HG02884 (cell line): ENCODE data around the gene BARD1.
A peak's percentile ranks its signal among the peaks of the same experiment; 100 is the strongest.
"Not testable (repeated sequence)": the region's sequence is repeated elsewhere in the genome, so short reads cannot be mapped to it uniquely, and the experiment has no call there.

Experiments used
- ATAC-seq: cut with Tn5 transposase; IDR thresholded peaks from one replicate; pipeline ENCODE4 v1.9.1; 2021; ENCODE audit warnings: mild to moderate bottlenecking, moderate library complexity; ENCODE audit not compliant: unreplicated experiment

The BARD1 gene

DNA sequence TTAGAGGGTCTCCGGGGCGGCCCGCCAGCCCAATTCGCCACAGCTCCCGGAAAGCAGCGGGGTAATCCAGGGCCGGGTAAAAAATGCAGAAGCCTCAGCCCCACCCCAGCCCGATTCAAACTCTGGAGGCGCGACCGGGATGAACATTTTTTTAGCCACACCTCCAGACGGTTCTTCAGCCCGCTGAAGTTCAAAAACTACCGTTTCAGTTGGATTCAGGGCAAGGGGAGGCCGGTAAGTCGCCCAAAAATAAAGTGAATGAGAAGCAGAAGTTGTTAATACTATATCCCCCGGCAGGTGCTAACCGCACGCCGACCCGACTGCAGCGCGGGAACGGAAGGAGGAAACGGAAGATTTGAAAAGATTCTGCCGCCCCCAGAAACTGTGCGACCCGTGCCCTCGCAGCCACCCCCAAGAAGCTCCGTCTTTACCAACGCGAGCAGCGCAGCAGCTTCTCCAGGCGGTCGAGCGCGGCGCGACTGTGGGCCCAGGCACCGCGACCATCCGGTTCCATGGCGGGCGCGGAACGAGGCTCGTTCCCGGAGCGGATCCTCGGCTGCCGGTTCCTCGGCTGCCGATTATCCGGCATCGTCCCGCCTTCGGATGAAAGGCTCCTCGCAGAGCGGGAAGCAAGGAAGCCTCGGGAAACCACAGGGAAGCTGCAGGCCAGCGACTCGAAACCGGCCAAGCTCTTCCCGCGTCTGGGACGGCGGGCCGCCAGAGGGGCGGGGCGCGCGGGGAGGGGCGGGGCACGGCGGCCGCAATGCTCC lies at the start of gene BARD1:
Gene BARD1, minus strand, starts transcription at position 703 of the 770 bp plus-strand sequence. Its CDS starts 114 bp downstream, at position 589.
- ATAC-seq = peak; percentile 20

DNA sequence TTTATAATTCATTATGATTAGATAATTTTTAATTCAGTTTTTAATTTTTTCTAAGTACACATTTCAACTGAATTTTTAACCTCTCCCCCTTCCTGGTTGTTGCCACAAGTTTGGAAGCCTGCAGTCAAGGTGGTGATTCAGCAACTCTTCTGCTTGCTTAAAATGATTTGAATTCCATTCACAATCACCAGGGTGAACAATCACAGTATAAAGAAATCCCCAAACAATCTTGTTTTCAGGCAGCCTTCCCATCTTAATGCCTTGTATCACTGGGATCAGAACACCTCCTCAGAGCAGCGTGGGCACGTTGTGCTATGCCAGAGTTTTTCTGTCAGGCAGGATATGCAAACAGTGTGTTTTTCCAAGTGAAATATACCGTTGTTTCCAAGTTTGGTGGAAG lies 46.7 kb upstream of the BARD1 start:
- no peak for ATAC-seq

DNA sequence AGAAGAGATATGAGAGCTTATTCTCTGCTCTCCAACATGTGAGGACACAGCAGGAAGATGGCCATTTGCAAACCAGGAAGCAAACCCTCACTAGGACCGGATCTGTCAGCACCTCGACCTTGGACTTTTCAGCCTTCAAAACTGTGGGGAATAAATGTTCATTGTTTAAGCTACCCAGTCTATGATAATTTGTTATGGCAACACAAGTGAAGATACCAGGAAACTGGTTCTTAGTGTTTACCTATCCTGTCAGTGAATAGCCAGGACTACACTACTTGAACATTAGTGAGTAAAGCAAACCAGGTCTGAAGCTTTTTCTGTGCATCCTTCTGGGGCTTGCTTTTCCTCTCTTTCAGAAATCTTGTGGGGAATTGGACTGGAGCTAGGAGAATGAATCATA lies 44.4 kb upstream of the BARD1 start:
- no peak for ATAC-seq

DNA sequence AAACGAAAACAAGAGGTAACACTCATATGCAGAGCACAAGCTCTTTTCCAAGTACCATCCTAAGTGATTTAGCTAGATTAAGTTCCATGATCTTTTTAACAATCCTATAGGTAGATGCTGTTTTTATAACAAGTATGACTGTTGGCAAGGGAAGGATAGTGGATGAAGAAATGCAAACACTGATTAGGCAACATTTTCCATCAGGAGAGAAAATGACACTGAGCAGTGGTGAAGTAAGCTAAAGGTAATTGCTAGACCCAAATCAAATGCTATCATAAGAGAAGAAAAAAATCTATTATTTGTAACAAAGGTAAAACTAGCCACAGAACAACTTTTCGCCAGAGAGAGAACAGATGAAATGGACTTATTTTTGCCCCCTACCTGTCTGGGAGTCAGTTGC lies 34.3 kb upstream of the BARD1 start:
- ATAC-seq = no peak

DNA sequence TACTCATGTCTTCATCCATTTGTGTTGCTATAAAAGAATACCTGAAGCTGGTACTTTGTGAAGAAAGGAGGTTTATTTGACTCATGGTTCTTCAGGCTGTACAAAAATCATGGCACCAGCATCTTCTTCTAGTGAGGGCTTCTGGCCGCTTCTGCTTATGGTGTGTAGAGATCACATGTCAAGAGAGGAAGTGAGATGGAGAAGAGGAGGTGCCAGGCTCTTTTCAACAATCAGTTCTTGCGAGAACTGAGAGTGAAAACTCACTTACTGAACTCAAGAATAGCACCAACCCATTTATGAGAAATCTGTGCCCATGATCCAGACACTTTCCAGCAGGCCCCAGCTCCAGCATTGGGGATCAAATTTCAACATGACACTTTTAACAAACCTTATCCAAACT lies 30.0 kb upstream of the BARD1 start:
- ATAC-seq = peak; percentile 72

DNA sequence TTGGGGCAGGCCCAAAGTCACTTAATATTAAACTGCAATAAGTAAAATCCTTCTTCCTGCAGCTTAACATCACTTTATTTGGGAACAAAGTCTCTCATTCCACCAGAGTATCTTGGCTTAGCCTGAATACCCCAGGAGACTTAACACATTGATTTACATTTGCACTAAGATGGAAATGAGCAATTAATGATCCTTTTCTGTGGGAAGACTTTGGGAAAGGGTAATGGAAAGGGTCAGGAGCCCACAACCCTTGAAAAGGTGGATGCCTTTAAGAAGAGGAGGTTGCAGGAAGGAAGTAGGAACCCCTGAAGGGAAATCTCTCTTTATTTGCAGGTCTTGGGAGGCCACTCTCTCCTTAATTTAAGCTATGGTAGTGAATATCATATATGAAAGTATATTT lies 28.0 kb upstream of the BARD1 start:
- ATAC-seq = no peak

DNA sequence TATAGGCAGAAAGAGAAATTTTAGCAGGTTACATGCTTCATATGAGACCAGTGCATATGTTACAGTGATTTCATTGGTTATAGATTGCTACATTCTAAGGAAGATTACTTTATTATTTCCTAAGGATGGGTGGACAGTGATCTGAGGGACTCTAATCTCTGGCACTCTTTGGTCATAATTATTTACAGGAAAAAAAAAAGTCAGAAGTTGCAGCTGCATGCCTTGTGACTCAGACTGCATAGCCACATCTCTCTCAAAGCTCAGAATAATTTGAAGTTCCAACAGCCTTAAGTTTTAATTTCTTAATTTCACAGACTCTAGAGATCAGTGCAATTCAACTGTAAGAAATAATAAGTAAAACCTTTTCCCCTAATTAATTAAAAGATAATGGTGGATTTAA lies 27.1 kb upstream of the BARD1 start:
- ATAC-seq = no peak

DNA sequence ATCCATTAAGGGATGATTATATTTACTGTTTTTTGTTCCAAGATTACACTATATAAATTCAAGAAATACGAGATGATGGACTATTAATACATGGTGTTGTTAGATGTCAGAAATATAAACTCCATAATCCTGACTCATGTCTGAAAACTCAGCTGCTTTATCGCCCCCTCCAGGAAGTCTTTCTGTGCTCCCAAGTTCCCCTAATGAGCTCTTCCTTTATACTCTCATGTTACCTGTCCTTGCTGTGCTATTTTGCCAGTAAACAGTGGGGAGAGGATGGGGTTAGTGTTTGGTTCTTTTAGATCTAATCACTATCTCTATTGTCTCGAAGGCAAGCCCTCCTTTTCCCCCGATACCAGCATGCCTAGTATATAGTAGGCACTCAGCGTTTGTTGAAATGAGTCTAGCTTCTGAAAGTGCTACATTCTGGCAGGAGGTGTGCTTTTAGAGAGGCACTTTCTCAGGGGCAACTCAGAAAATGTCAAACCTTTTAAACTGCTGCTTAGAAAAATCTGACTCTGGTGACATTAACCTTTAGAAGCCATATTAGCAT lies 21.4 kb upstream of the BARD1 start:
- ATAC-seq = no peak

DNA sequence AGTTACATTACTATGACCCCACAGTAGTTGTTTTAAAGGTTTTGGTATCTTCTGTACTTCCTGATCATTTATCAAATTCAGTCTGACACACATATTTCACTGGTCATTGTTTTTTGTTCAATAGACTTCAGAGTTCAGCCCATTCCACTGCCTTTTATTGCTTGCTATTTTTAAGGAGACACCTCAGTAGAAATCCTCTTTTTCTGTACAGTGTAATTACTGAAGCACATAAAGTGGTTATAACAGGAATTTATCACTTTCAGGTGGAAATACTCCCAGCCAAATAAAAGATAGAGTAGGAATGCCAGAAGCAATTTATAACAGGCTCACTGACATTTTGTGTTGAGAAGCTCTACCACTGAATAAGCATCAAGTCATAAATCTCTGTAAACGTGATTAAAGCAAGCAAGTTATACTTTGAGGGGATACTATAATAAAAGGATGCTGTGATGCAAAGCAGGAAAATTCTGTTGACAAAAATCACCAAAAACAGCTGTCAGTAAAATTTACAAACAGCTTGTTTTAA lies 6.6 kb upstream of the BARD1 start:
- no peak for ATAC-seq

DNA sequence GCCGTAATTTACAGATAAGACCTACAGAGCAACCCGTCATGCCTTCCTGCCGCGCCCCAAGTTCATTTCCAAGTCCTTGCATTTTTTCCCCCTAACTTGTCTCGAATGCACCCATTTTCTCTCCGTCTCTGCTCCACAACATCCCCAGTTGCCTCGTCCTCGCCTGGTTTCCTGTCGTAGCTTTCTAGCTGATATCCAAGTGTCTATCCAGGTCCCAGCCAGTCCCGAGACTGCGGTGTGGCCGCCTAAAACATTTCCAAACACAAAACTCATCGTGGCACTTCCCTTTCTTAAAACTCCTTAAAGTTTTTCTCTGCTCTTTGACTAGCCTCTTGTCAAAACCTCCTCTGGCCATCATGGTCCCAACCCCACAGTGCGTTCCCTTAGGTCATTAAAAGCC lies 1.2 kb upstream of the BARD1 start:
- no peak for ATAC-seq

DNA sequence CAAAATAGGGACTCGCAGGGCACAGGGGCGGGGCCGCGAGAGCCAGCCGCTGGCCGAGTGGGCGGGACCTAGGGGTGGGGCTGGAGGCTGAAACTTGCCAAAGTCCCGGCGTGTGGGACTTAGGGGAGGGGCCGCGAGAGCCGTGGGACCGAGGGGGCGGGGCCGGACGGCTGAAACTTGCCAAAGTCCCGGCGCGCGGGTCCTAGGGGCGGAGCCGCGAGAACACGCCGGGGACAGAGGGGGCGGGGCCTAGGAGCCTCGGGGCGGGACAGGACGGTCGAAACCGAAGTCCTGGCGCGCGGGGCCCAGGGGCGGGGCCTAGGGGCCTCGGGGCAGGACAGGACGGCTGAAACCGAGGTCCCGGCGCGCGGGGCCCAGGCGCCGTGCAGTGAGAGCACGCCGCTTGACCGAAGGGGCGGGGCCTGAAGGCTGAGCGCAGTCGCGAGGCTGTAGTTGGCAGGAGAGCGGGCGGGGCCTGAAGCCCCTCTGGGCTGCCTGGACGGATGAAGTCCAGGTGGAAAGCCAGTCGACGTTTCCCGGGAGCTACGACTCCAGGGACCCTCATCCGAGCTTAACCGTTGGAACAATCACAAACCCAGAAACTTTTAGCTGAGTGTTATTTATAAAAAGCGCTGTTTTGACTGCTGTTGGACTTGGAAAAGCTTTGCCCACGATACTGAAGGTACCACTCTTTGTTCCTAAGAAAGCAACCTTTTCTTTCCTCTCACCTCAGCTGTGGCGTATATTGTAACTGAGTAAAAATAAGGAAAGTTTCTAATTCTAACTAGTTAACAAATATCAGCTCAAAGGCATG lies 475 bp upstream of the BARD1 start:
- ATAC-seq = peak; percentile 81

DNA sequence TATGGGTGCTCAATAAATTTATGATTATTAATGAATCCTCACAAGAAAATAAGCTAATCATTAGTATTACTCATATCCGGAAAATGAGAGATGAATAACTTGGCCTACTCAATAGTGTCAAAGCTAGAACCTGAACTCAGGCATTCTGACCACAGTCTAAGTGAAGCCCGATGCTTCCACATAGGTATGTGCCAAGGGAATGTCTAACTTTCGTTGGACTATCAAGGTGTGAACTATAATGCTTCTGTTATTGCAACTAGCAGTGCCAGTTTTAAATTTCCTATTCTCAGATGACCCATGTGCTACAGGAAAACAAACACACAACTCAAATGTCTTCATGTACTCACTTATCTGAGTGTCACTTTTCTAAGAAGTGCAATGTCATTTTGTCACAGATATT lies 1.8 kb downstream of the BARD1 start:
- no peak for ATAC-seq

DNA sequence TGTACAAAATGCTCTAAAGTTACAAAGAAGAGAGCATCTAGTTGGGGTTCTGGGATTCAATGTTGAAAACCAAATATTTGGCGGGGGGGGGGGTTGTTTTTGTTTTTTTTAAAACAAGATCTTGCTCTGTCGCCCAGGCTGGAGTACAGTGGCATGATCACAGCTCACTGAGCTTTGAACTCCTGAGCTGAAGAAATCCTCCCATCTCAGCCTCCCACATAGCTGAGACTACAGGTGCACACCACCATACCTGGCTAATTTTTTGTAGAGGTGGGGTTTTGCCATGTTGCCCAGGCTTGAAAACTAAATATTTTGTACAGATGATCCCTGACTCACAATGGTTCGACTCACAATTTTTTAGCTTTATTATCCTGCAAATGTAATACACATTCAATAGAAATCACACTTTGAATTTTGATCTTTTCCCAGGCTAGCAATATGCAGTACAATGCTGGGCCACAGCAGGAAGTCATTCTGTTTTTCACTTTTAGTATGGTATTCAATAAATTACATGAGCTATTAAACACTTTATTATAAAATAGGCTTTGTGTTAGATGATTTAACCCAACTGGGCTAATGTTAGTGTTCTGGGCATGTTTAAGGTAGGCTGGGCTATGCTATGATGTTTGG lies 7.6 kb downstream of the BARD1 start:
- no peak for ATAC-seq

DNA sequence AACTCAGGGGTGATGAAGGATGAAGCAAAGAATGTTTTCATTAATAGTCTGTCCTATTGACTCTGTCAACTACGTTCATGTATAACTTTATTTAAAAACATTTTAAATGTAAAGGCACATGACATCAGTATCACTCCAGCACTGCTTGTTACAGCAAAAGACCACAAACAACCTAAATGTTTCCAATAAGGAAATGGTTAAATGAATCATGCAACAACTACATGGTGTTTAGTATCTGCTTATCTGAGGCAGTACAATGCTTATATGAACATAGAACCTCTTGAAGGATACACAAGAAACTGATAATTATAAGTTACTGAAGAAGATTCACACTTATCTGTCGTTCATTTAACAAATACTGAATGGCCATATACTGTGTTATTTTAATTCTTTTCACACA lies 8.4 kb downstream of the BARD1 start:
- no peak for ATAC-seq

DNA sequence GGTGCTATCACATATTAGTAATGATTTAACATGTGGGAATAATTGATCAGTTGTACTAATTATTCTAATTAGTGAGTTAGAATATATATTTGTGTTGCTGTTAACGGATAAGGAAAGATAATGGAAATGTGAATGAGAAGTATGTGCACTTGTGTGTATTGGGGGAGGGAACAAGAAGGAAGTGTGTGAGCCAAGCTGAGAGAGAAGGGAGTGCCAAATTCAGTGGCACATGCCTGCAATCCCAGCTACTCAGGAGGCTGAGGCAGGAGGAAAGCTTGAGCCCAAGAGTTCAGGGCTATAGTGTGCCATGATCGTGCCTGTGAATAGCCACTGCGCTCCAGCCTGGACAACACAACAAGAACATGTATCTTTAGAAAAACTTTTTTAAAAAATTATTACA lies 9.3 kb downstream of the BARD1 start:
- no peak for ATAC-seq

DNA sequence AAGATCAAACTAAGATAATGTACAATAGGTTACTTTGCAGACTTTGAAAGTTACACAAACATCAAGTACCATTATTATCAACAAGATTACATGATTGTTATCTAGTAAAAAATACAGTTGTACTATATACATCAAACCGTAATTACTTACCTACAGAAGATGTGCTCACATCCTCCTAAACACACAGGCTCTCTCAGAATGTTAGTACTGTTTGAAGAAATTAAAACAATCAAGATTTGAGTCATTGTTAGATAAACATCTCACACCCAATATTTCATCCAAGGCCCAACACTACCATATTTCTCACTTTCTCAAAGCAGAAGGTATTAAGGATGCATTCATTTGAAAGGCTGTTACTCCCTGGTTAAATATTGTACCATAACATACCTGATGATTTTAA lies 12.6 kb downstream of the BARD1 start:
- ATAC-seq = no peak

DNA sequence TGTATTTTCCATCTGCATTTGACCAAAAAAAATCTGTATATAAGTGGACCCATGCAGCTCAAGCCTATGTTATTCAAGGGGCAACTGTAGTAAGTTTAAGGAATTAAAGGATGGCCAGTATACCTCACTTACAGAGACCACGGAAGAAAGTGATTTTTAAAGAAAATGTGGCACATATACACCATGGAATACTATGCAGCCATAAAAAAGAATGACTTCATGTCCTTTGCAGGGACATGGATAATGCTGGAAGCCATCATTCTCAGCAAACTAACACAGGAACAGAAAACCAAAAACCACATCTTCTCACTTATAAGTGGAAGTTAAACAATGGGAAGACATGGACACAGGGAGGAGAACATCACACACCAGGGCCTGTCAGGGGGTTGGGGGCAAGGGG lies 26.3 kb downstream of the BARD1 start:
- not testable (repeated sequence) for ATAC-seq

DNA sequence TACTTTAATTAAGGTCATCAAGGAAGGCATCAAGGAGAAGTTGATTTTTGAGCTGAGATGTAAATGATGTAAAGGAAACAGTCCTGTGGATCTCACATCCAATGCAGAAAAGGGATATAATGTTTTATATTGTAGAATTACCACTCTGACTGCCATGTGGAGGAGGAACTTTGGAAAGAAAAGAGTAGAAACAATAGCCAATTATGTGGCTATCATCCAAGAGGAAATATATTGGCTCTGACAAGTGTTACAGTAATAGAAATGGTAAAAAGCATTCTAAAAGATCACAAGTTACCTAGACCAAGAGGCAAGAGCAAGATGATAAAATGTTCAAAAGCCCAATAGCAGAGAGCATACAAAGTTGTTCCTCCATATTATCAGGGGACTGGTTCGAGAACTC lies 26.8 kb downstream of the BARD1 start:
- ATAC-seq = no peak

DNA sequence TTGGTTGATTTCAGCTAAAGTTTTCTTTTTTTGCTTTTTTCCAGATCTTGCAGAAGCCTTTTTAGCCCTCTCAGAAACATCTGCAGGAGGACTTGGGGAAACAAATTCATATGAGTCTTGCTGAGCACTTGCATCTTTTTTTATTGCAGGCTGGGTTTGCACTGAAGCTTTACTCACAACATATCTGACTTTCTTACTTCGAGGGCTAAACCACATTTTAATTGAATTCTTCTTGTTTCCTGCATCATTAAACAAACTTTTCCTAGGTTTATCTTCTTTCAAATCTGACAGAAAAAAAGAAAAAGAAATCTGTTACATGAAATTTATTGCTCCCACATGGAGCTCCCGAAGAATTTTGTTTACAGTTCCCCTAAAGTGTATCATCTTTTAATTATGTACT lies 28.3 kb downstream of the BARD1 start:
- ATAC-seq = no peak

DNA sequence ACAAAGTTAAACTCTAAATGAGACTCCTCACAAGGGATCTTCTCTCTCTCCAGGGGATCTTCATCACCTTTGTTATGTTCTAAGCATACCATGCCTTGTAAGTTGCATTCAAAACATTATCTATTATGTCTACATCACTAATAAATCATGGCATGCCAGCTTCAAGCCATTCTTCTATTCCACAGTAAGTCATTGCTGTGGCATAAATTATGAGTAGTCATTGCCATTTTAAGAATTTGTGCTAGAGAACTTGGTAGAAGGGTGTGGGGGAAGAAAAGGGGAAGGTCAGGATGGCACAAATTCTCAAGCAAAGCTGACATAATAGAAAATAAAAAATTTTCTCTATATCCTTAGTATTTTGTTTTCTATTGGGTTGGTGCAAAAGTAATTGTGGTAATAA lies 33.5 kb downstream of the BARD1 start:
- ATAC-seq = no peak

DNA sequence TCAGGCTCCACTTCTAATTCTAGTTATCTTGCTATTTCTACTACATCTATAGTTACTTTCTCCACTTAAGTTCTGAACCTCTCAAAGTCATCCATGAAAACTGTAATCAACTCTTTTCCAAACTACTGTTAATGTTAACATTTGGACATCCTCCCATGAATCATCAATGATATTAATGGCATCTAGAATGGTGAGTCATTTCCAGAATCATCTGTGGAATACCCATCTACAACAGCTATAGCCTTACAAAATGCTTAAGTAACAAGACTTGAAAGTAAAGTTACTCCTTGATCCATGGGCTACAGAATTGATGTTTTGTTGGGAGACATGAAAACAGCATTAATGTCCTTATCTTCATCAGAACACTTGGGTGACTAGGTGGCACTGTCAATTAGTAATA lies 35.4 kb downstream of the BARD1 start:
- no peak for ATAC-seq
